GF-D8 (cell line): ENCODE data around the gene AXL.

Source experiments
- DNase-seq: peaks from one replicate; lab custom pipeline; 2025; lab: John Stamatoyannopoulos, UW

The AXL gene

DNA sequence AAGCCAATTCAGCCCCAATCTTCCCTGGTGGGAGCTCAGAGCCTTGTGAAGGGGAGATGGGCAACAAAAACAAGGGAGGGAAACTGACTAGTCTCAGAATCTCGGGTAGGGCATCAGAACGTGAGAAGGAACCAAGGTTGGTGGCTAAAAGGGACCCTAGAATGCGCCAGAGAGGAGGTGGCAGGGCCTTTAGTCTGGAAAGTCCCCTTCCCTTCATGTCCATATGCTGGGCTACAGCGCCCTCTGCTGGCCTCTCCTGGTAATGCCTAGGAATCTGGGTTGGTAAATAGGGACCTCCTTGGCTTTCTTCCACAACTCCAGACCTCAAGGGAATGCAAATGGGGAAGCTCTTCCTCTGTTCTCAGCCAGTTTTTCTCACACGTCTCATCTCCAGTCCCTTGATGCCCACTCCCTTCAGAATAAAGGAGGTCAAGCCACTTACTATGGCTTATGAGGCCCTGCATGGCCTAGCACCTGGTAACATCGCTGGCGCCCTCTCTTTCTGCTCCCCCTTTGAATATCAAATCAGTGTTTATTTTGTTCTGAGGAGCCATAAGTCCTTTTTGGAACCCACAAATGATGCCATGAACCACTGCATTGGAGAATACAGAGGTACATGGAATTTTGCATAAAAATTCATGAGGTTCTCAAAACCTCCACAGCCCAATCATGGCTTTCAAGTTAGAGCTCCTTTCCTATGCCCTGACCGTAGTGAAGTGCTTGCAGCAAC, 89.6 kb downstream of the AXL start:
- peak; percentile 56 for DNase-seq

DNA sequence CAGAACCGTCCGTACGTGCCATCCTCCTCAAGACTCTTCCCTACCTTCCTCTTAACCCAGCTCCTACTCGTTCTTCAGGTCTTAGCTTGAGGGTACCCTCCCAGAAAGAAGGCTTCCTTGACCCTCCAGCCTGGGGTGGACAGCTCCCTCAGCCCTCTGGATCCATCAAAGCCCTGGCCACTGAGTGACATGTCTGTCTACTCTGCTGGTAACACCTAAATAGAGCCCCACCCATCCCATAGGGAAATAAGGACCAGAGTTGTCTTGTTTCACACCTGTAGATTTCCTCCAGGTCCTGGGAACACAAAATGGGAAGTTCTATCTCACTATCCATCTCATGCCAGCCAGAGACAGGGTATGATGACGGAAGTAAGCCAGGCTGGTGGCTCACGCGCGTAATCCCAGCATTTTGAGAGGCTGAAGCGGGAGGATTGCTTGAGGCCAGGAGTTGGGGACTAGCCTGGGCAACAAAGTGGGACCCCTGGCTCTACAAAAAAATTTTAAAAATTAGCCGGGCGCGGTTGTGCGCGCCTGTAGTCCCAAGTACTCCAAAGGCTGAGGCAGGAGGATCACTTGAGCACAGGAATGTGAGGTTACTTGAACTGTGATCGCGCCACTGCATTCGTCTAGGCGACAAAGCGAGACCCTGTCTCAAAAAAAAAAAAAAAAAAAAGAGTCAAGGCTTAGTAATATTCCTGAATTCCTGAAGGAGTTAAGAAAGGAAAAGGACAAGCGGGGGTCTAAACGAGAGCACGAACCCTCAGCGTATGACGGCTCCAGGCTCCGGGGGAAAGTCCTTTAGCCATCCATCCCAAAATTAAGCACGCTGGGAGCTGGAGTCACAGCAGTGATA, 90.4 kb downstream of the AXL start:
- DNase-seq: no peak

DNA sequence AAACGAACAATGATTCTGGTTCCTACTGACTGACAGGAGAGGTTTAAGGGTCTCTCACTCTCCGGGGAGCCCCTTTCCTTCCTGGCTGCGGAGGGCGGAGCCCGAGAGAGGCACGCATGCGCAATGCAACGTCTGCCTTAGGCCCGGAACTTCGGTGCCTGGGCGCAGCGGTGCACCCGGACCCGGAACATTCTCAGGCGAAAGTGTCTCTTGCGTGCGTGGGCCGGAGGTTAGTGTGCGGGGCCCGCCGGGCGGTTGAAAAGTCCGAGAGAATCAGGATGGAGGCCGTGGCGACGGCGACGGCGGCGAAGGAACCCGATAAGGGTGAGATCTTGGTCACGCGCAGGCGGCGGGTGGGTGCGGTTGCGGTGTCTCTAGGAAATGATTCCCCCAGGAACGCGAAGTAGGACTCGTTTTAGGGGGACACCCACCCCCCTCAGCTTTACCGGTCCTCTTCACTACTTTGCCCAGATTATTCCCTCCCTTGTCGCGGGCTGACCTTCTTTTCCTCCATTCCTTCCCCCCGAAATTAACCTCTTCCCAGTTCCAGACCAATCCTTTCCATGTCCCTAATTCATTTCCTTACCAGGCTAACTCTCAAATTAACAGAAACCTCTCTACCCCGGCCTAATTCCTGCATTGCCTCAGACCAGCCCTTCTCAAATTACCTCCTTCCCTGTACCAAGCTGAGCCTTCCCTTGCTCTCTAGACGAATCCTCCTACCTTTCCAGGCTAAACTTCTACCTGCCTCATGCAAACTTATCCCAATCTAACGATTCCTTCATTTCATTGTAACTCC, 91.2 kb downstream of the AXL start, which contains the start of gene CCDC97:
Gene CCDC97 (plus strand): TSS at position 140 of the 799 bp plus-strand sequence. CDS start 139 bp downstream, at position 279.
- DNase-seq: peak; percentile 66

DNA sequence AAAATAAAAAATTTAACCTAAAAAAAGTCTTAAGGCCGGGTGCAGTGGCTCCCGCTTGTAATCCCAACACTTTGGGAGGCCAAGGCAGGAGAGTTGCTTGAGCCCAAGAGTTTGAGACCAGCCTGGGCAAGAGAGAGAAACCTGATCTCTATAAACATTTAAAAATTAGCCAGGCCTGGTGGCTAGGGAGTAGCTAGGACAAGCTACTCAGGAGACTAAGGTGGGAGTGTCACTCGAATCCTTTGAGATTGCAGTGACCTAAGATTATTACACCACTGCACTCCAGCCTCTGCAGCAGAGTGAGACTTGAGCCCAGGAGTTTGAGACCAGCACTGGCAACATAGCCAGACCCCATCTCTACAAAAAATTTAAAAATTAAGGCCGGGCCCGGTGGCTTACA, 92.0 kb downstream of the AXL start:
- no peak for DNase-seq
